ENCODE measurements around the gene SNPH.

The SNPH gene

GRCh38 chr20:1307571-1307971 lies 41.5 kb downstream of the SNPH start:
- DNase-seq = no peak

GRCh38 chr20:1308067-1308701 lies 42.1 kb downstream of the SNPH start:
- DNase-seq = no peak

- DNase-seq = no peak
These were observed 42.6 kb downstream of the SNPH start for GRCh38 chr20:1308702-1309095.

DNA sequence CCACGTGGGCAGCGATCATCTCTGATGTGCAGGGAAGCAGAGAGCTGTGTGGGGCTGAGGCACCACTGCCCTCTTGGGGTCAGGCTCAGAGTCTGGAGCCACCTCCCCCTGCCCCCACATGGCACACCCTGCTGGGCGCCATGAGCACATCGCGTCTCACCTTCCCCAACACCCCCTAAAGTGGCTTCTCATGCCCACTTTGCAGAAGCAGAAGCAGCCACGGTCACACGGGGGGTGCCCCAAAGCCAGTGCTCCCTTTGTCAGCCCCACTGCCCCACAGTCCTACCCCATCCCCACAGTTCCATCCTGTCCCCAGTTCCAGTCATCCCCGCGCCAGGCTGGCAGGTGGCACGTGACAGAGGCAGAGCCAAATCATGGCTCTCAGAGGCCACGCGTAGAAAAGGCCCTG lies 43.3 kb downstream of the SNPH start:
- DNase-seq = no peak

GRCh38 chr20:1310071-1310470 lies 44.0 kb downstream of the SNPH start:
- DNase-seq = no peak

GRCh38 chr20:1310506-1311190 lies 44.6 kb downstream of the SNPH start:
- DNase-seq = no peak

GRCh38 chr20:1312308-1312707 lies 46.2 kb downstream of the SNPH start:
- no peak for DNase-seq

- DNase-seq = no peak
These were observed 46.8 kb downstream of the SNPH start for GRCh38 chr20:1312904-1313235.

GRCh38 chr20:1313236-1313964 lies 47.3 kb downstream of the SNPH start:
- peak; percentile 23 for DNase-seq

- DNase-seq = no peak
These were observed 49.7 kb downstream of the SNPH start for GRCh38 chr20:1315804-1316203.

DNA sequence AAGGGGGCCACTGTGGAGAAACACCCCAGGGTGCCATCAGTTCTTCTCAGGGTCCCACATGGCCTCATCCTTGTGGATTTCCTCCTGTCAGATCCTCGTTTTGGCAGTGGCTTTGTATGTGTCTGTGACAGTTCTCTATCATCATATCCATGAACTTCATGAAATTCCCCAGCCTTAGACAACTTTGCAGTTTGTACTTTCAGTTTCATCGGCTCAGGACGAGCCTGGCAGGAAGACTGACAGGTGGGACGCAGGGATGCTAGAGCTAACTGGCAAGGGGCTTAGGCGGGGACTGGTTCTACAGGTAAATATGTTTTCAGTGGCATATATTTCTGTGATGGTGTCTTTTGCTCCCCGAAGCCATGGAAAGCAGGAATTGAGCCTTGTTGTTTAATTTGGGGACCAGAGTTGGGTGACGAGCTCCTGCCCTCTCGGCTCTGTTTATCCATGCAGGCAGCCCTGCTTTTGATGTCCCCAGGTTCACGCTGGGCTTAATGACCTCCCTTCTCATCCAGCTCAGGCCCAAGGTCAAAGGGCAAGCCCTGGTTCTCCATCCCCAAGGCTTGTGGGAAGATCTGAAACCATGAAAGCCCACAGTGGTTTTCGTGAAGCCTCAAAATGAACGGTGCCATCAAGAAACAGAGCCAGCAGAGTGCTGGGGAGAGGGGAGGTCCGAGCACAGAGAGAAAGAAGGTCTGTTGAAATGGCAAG lies 51.6 kb downstream of the SNPH start:
- DNase-seq = no peak

- no peak for DNase-seq
These were observed 53.0 kb downstream of the SNPH start for GRCh38 chr20:1319051-1319450.

DNA sequence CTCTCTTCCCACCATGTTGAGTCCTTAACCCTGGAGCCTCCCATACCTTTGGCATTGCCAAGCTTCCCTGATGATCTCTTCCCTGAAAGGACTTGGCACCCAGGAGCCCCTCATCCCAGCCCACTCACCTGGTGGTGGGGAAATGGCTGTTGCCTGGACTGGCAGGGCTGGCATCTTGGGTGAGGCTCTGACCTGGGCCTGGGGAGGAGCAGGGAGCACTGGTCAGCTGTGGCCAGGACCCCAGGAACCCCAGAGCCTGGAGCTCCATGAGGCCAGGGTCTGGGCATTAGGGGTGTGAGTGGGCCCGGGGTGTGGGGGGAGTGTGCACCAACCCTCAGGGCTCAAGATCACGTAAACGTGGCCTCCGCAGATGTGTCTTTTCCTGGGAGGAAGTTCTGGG lies 53.4 kb downstream of the SNPH start:
- no peak for DNase-seq

DNA sequence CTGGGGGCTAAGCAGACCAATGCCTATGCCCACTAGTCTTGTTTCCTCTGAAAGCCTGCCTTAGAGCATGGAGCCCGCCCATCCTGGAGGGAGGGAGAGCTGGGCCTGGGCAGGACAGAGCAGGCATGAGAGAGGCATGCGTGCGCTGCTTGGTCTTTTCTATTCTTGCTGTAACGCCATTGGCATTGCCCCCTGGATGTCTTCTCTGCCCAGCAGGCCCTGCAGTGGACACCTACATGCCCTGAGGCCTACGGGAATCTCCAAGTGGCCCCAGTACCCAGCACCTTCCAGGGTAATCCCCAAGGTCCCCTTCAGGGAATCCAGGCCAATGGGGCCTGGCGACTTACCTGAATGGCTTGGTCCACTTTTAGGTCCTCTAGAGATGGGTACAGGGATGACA lies 53.9 kb downstream of the SNPH start:
- DNase-seq = no peak

- no peak for DNase-seq
These were observed 55.0 kb downstream of the SNPH start for GRCh38 chr20:1320902-1321653.

GRCh38 chr20:1321654-1321939 lies 55.5 kb downstream of the SNPH start:
- no peak for DNase-seq

DNA sequence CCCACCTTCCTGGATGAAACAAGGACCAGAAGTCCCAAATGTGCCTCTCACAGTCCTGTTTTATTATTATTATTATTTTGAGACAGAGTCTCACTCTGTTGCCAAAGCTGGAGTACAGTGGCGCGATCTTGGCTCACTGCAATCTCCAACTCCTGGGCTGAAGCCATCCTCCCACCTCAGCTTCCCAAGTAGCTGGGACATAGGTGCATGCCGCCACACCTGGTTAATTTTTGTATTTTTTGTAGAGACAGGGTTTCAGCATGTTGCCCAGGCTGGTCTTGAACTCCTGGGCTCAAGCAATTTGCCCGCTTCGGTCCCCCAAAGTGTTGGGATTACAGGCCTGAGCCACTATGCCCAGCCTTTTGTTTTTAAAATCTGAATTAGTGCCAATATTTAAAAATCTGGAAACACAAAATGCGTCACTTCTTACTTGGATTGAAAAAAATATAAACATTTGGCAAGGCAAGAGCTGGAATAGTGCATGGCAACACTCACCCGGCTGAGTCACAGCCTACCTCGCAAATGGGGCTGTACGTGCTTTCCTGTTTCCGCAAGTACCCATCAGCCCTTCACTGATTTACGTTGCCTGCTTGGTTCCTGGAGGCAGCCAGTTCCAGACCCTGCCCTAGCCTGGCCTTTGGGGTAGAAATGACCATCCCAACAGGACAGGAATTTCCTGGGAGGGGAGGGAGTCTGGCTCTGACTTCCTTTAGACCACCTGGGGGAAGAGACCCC lies 56.6 kb downstream of the SNPH start:
- DNase-seq = no peak

DNA sequence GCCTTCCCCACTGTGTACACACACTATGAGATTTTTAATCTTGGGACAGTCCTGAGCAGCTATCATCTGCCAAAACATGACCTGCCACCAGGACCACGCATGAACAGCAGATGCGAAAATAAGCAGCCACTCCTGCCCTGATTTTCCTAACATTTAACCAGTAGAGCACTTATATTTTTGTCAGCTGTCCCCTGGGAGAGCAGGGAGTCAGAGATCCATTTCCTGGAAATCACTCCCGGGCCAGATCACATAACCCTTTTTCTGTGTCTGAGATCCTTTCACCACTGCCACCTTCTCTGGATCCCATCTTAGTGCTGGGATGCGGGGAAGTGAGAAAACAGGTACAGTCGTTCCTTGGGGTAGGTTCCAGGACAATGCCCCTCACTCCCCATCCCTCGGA lies 57.2 kb downstream of the SNPH start:
- DNase-seq = no peak

DNA sequence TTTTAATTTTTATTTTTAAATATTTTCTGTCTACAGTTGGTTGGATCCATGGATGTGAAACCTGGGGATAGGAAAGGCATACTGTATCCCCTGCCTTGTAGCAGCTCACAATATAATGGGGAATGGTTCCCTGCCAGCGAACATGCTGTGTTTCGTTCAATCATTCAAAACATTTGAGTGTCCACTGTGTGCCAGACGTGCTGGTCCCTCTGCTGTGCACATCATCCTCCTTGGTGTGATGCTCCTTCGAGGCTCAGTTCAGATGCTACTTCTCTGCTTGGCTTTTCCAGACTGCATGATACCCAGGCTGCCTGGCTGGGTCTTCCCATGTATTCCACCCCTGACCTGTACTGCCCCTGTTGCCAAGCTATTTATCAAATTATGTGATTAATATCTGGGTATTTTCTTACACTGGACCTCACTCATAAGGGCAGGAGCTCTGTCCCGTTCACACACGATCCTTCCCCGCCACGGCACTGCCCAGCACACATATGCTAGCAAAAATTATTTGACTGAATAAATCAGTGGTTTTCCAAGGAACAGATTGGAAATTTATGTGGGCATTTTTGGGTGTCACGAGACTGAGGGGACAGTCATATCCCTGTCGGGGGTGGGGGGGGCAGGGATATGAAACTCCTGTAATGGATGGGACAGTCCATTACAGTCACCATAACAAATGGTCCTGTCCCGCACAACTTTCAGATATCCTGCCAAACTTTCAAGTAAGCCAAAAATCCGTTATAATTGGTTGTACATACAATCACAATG lies 57.9 kb downstream of the SNPH start:
- DNase-seq = no peak

DNA sequence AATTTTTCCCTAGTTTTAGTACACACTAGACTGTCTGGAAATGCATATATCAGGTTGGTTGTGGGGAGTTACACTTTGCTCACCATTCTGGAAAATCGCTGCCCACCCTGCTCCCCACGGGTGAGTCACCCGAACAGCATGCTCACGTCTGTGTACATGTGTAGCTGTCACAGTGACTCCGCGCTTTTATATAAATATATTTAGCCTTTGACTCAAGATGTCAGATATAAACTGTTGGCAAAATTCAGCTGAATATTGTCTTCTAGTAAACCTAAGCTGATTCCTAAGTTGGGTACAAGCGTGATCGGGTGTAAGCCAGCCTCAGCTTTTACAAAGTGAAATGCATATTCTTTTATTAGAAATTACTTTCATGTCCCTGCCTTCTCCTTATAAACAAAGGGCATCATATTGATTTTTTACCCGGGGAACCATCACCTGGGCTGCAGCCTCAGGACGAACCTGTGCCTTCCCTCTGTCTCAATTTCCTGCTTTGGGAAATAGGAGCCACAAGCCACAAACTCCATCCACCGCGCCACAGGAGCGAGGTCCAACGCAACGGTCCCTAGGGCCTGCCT lies 58.6 kb downstream of the SNPH start:
- peak; percentile 13 for DNase-seq
